NCI-H446 (cell line): Measurements from ENCODE around the gene TBCCD1.
"Not testable (repeated sequence)": the region's sequence is repeated elsewhere in the genome, so short reads cannot be mapped to it uniquely, and the experiment has no call there.

Source experiments
- DNase-seq, 2 experiments: peaks; one replicate each; lab custom pipeline; 2025; lab: John Stamatoyannopoulos, UW

Gene TBCCD1

DNA sequence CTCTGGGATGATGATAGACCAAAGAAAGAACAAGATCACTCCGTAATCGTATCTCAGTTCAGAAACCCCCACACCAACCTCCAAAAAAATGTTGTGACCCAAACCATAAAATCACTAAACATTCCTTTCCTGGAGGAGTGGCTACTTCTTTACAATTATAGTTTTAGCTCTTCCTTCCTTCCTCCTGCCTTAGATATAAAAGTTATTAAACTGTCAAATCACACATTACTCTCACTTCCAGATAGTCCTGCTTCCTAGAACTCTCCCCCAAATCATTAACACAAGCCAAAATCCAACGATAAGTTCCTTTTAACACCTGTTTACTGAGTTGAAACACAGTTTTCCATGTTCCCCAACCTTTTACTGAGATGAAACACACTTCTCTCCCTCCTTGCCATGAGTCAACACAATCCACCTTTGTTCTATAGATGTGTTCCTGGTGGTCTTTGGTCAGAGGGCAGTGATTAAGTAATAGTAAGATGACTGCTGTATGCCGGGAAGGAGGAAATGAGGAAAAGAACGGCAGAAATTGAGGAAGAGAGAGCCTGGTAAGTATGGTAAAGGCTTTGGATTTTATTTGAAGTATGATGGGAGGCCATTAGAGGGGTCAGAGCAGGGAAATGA, 14.6 kb downstream of the TBCCD1 start:
- no peak for DNase-seq

DNA sequence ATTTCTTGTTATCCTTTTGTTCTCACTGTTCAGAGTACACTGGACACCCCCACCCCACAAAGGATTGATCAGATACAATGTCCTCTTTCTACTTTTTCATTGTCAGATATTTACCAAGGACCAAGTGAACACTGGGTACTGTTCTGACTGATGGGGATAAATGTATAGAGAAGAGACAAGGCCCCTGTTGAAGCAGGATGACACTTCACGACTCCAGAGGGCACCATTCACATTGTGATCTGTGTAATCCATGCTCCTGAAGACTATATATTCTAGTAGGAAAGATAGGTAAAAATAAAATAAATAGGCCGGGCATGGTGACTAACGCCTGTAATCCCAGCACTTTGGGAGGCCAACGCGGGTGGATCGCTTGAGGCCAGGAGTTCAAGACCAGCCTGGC, 15.8 kb downstream of the TBCCD1 start:
- DNase-seq = no peak

DNA sequence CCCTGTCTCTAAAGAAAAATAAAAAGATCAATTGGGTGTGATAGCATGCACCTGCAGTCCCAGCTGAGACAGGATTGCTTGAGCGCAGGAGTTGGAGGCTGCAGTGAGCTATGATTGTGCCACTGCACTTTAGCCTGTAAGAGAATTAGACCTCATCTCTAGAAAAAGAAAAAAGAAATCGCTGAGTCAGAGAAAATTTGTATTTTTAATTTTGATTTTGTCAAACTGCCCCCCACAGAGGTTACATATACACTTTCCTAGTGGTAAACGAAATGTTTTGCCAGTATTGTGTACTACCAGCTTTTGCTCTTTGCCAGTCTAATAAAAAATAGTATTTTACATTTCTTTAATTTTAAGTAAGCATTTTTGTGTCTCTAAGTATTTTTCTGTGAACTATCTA, 17.6 kb downstream of the TBCCD1 start:
- no peak for DNase-seq

DNA sequence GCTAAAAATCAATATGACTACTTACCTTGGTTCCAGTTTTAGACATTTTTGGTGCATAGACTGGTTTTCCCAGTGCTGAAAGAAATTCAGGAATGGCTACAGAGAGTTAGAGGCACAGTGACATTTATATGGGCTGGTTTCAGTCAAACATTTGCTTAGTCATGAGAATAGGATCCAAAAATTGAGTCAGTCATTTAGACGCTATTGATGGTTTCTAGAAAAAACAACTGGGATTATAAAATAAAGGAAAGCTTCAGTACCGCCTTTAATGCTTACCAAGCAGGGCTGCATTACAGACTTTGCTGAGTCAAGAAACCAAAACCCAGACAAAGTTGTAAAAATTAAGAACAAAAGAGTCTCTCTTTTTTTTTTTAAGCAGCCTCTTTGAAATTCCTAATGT, 22.9 kb downstream of the TBCCD1 start, which contains the start of gene CRYGS:
CRYGS (minus strand) TSS at position 100 of the 400 bp plus-strand sequence; CDS start at position 46, 54 bp downstream.
- DNase-seq = no peak

DNA sequence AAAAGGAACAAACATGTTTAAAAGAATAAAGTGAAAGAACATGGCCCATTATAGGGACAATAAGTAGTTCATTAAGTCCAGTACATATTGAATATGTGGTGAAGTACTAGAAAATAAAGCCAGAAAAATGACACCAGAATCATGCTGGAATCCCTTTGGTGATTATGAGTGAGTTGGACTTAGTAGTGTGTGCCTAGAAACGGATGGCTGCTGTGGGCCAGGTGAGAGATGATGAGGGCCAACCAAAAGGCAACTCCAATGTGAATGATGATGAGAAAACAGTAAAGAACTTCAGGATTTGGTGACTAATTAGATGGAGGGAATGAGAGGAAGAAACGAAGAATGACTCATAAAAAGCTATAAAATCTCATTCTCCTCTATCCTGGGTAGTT, 26.3 kb downstream of the TBCCD1 start:
- no peak for DNase-seq

DNA sequence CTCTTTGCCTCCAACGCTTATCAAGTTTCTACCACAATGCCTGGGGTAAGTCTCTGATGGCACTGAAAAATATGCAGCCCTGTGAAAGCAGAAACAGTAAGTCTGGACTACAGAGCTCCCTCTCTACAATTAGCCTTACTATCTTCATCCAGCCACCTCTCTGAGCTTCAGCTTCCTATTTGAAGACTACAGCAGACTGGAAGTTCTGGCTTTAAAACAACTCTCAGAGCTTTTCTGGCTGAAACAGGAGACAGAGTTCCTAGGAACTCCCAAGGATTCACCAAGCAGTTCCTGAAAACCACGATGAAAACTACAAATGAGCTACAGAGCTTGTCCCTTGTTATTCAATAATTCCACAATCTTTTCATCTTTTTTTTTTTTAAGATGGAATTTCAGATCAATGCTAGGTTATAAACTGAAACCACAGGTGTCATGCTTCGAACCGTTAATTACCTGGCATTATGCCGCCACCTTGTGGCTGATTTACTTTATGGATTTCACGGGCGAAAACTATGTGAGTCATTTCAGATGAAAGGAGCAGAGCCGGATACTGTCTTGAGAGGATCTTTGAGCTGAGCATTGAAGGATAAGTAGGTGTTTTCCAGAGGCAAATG, 26.8 kb downstream of the TBCCD1 start:
- DNase-seq = peak; percentile 39 to 85

DNA sequence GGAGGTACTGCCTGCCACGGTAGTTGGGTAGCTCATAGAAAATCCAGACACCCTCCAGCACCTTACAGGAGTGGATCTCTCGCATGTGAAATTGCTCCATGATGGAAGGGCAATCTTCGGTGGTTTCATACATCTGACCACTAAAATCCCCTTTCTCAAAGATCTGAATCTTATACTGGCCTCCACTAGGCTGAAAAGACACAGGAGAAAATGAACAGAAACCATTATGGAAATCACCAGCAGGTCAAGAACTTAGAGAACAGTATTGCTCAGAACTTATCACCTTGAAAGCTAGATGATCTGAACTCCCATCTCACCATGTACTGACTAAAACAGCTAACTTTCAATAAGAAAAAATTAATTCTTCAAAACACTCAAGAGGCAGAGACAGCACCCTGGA, 28.4 kb downstream of the TBCCD1 start:
- DNase-seq = no peak

DNA sequence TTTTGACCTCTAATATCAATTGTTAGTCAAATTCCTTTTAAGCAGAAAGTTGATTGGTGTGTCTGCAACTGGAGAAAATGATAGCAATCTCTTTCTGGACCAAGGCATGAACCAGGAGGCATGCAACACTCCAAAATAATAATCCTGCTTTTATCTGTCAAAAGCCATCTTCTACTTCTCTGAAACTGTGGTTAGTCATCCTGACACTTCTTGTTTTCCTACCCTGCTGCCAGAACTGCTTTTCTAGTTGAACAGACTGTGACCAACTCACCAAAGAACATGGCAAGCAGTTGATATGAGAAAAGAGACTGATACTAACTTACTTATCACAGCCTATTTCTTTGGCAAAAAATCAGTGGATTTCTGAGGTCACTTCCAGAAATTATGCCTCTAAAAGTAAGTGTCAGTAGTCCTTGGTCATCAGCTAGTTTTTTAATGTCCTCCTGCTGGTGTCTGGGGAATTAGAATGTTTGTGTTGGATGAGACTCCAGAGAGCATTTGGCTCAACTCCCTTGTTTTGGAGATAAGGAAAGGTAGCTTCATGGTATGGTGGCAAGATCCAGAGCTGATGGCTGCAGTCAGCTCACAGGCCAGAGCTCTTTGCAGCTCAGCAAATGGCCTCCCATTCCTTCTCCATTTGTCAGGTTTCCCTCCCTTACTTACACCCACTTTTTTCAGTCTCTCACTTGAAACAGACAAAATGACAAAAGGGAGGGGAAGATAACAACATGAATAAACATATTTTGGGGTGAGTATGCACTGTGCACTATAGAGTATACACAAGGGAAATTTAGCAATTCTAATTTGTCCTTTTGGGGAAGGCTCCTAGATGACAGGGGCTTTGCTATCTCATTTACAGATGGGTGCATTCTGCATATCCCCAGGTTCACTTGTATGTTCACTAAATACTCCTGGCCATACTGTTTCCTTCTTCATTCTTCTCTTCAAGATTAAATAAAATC, 30.0 kb downstream of the TBCCD1 start:
- DNase-seq = no peak

DNA sequence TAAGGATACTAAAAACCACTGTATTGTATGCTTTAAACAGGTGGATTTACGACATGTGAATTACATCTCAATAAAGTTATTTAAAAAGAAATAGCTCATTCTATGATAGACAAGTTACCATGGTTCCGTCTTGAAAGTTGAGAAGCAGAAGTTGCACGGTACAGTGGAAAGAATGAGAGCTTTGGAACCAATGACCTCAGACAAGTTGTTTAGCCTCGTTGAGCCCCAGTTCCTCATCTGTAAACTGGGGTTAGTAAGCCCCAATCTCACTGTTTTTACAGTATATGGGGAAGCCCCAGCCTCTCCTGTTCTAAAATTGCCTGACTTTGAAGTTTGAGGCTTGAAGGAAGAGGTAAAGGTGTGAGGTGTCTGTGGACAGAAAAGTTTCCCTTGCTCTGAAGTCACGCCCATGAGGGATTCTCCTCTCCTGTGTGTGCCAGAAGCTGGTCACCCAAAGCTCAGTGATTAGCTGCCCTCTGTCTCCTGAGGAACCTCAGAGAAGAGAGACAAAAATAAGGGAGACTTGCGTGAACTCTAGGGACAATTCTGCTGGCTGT, 32.9 kb downstream of the TBCCD1 start:
- DNase-seq = no peak

DNA sequence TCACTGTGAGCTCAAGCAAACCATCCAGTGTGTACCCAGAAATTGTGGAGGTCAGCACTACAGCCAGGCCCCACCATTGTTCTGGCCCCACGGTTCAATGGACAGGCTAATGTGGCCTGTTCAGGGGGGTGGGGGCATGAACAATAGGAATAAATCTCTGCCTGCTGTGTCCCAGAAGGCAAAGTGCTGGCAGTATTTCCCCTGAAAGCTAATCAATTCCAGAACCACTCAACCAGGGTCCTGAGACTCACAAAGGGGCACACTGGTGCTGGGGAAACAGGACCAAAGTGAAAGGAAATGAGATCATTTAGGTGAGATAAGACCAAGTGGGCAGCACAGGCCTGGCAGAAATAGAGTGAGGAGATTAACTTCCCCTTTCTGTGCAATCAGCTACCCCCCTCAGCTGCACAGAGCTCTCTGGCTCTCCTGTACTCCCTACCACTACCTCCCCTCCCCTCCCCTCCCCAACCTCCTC, 34.5 kb downstream of the TBCCD1 start:
- no peak for DNase-seq

DNA sequence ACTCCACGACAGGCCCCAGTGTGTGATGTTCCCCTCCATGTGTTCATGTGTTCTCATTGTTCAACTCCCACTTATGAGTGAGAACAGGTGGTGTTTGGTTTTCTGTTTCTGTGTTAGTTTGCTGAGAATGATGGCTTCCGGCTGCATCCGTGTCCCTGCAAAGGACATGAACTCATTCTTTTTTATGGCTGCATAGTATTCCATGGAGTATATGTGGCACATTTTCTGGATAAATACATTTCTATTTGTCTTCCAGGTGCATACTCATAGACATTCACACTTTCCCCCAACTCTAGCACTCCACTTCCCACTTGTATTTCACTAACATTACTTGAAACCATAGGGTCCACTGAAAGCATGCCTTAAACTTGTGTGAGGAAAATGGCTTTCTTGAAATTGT, 35.4 kb downstream of the TBCCD1 start:
- DNase-seq = not testable (repeated sequence)

DNA sequence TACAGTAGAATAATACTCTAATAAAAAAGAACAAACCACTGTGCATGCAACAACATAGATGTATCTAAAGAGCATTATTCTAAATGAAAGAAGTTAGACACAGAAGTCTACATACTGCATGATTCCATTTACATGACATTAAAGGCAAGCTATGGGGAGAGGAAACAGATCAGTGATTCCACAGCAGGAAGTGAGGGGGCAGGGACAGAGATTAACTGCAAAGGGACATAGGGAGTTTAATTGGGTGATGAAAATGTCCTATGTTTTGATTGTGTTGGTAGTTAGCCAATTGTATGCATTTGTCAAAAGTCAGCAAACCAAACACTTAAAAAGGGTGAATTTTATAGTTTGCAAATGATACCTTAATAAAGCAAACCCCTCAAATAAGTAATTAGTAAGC, 36.7 kb downstream of the TBCCD1 start:
- DNase-seq = no peak

DNA sequence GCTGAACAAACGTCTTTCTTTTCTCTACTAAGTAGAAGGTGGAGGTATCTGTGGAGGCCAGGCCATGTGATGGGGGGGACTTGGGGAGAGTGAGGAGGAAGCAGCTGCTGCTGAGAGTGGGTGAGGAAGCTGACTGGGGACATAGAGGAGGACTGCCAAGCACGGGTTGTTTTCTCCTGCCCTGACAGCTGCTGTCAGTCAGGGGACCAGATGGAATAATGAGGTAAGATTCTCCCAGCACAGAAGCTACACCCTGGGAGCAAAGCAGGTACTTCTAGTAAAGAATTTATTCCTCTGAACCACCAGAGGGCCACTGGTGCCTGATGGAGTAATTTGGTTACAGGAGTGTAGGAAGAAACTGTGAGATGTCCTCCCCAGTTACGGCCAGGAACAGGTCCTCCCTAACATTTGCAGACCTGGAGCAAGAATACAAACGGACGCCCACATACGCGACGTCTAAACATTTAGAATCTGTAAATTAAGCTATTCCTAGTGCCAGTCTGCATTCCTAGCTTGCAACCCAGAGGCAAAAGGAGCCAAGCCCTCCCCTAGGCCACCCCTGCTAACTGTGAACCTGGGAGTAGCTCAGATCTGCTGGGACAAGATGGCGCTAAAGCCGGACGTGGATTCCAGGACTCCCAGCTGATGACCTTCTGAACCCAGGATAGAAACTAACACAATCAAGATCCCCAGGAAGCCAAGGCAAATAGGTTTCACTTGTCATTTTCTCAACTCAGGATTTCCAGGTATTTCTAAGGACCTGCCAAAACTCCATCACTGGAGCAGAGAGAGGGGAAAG, 37.7 kb downstream of the TBCCD1 start:
- DNase-seq = peak in 1 of 2 experiments; percentile 75

DNA sequence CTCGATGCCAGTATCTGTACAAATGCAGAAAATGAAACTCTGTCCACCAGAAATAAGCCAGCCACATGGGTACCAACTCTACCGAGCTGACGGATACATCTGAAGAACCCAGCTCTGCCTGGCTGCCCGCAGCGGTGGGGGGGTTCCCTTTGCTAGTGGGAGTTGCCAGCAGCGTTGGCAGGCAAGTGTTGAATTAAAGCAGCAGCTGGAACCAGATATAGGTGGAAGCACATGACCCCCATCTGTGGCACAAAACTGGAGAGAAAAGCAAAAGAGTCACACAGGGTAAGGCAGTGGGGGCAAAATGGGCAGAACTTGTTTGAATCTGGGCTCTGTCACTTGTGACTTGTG, 40.9 kb downstream of the TBCCD1 start:
- DNase-seq = peak; percentile 54 to 72

DNA sequence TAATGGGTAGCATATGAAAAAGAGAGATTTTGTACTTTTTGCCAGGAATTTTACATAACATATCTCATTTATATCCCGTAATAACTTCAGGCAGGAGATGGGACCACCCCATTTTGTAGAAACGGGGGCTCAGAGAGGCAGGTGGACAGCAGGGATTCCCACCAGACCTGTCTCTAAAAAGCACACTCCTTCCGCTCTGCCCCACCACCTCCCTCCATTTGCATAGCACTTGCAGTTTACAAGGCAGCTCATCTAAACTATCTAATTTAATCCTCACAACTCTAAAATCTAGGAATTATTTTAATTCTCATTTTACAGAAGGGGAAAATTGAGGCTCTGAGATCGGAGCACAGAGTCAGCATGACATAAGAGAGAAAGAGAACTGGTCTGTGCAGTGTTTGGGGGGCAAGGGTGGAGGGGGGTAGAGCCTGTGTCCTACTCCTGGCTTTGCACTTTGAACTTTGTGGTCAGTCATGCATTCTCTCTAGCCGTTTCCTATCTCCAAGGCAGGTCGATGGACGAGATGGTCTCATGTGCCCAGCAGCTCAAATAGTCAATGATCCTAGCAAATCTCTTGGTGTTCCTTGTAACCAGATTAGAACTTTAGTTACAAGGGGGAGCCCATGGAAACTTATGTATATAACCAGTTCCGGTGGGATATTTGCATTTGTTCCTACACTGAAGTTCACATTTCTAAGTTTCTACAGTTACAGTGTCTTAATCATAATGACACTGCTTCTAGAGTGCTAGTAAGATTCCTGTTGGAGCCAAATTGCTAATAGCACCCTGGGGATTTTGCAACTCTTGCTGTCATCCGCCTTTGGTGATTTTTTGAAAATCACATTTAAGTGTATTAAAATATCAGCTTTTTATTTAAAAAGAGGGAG, 41.5 kb downstream of the TBCCD1 start:
- no peak for DNase-seq

DNA sequence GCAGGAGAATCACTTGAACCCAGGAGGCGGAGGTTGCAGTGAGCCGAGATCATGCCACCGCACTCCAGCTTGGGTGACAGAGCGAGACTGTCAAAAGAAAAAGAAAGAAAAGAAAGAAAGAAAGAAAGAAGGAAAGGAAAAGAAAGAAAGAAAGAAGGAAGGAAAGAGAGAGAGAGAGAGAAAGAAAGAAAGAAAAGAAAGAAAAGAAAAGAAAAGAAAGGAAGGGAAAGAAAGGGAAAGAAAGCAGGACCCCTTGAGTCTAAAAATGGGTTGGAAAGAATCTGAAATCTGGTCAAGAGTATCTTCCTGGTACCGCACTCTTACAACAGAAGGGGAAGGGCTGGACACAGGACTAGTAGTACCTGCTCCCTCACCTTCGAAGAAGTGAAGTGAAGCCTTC, 42.5 kb downstream of the TBCCD1 start:
- no peak for DNase-seq

DNA sequence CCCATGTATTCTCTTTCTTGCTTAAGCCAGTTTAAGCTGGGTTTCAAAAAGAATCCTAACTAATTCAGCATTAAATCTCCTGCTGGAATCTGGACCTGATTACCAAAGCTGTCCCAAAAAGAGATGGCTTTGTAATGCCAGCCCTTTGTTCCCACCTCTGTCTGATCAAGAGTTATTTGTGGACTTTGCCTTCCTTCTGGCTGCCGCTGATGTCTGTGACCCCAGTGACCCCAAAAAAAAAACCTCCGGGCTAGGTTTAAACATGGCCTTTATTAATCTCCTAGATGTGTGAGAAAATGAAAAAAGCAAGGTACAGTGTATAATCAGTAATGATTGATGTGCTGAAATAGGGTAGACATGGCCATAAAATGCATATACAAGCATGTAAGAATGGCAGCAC, 43.7 kb downstream of the TBCCD1 start:
- DNase-seq = no peak

DNA sequence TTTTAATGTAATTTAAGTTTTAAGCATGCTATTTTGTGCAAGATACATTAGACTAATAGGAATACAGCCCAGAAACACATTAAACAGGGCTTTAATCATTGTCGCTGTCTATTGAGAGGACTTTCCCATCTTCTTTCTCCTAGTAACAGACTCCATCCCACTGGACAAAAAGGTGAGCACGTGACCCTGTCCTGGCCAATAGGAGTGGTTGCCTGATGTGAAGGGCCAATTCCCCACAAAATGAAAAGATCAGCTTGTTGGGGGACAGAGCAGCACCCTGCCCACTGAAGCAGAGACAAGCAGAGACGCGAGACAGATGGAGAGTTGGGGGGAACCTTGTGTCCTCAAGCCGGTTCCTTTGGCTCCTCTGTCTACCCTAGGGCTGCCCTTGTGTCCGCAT, 44.1 kb downstream of the TBCCD1 start:
- no peak for DNase-seq

DNA sequence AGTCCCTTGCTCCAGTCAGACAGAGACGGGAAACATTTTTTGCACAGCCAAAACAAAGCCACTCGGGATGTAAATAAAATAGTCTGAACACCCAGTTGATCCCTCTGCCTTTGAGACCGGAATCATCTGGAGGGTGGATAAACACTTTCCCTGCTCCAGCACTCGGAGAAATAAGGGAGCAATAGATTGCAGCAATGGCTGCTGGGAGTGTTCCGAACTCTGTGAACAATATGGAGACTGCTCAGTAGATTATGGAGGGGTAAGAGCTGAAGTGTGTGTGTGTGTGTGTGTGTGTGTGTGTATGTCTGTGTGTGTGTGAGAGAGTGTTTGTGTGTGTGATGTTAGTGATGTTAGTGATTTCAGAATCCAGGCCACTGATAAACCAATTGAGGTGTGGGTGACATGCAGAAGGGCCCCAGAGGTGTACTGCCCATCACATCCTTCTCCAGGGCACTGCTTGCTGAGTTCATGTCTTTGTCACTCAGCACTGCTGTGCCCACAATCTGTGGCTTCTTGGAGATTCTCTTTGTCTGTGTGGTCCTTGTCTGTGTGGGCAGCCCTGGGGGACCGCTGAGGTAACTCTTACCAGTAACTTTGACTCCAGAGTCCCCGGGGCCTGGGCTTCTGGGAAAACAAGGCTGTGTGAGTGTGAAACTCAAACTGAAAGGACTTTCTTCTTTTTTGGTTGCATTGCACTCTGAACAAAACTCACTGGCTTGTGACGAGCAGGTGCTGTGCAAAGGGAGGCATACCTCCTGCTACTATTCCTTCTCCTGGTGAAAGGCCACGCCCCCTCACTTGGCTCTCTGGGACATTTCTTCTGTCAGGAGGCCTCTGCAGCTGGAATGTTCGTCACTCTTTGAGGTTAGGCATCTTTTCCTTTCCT, 45.9 kb downstream of the TBCCD1 start:
- no peak for DNase-seq

DNA sequence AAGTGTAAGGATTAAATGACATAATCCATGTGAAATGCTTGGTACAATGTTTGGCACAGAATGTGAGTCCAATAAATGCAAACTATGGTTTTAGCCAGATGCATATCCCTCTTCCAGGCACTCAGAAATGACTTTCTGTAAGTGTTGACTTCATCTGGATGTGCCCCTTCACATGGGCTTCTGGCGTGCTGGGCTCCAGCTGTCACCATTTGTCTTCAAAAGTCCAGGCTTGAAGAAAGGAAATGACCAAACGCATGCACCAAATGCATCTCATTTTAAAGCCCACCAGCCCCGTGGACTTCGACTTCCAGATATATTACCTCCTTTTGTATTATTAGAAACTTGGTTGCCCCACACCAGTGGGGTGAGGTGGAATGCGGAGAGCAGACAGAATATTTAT, 46.7 kb downstream of the TBCCD1 start:
- DNase-seq = no peak
